GM23338 (cell line): Measurements from ENCODE around the gene COBL. TPM values are rescaled to one million over a fixed set of nuclear protein-coding genes. Genes with fewer than 3 reads are reported as not detected.

ENCODE experiments used
- ATAC-seq: fragments of 200-7000 bp; cut with Tn5 transposase; 3 replicates; pipeline ENCODE4 v1.9.1; 2020
- DNase-seq: peaks from one replicate; pipeline ENCODE4 v3.0.0-alpha.2; 2015; ENCODE audit warnings: low spot score
- H2AFZ ChIP-seq: fragments of 200-600 bp; sonication (generic); 2 replicates; pipeline ENCODE4 v1.8.0; 2016; ENCODE audit warnings: antibody characterized with exemption, mild to moderate bottlenecking, moderate library complexity
- H3F3A ChIP-seq: fragments of 200-600 bp; sonication (generic); replicated peaks from 2 replicates; pipeline ENCODE4 v1.8.0; 2017; ENCODE audit warnings: antibody characterized with exemption, mixed run types, low read depth
- H3K27ac ChIP-seq: fragments of 200-600 bp; sonication (generic); 2 replicates; pipeline ENCODE4 v1.6.1; 2016; ENCODE audit warnings: low read depth
- H3K27me3 ChIP-seq: fragments of 200-600 bp; sonication (generic); 2 replicates; pipeline ENCODE4 v1.8.0; 2016; ENCODE audit warnings: mild to moderate bottlenecking, mixed run types, moderate library complexity; ENCODE audit not compliant: insufficient read depth
- H3K36me3 ChIP-seq: fragments of 200-600 bp; sonication (generic); 2 replicates; pipeline ENCODE4 v1.8.0; 2016; ENCODE audit warnings: mild to moderate bottlenecking; ENCODE audit not compliant: insufficient read depth
- H3K4me1 ChIP-seq: fragments of 200-600 bp; sonication (generic); 2 replicates; pipeline ENCODE4 v1.8.0; 2016; ENCODE audit warnings: mild to moderate bottlenecking, moderate library complexity; ENCODE audit not compliant: insufficient read depth
- H3K4me2 ChIP-seq: fragments of 200-600 bp; sonication (generic); 2 replicates; pipeline ENCODE4 v1.7.1; 2017; ENCODE audit warnings: mixed run types
- H3K4me3 ChIP-seq: fragments of 200-600 bp; sonication (generic); 2 replicates; pipeline ENCODE4 v1.6.1; 2016; ENCODE audit warnings: mixed run types
- H3K79me2 ChIP-seq: fragments of 200-600 bp; sonication (generic); replicated peaks from 2 replicates; pipeline ENCODE4 v1.8.0; 2017; ENCODE audit warnings: mild to moderate bottlenecking; ENCODE audit not compliant: insufficient read depth
- H3K9me2 ChIP-seq: fragments of 200-600 bp; sonication (generic); 2 replicates; pipeline ENCODE4 v1.8.0; 2017; ENCODE audit not compliant: insufficient read depth
- H4K20me1 ChIP-seq: fragments of 200-600 bp; sonication (generic); replicated peaks from 2 replicates; pipeline ENCODE4 v1.8.0; 2017; ENCODE audit warnings: mild to moderate bottlenecking; ENCODE audit not compliant: insufficient read depth
- H3K27ac Mint-ChIP-seq: 2 replicates; pipeline ENCODE4 v1.8.0; 2020; ENCODE audit warnings: inconsistent platforms, mild to moderate bottlenecking, moderate library complexity, mixed read lengths
- H3K27me3 Mint-ChIP-seq: 3 replicates; pipeline ENCODE4 v1.8.0; 2022; ENCODE audit warnings: low read depth, mild to moderate bottlenecking, moderate library complexity, mixed read lengths, inconsistent platforms; ENCODE audit not compliant: insufficient read depth, poor library complexity
- H3K36me3 Mint-ChIP-seq: 3 replicates; pipeline ENCODE4 v1.8.0; 2021; ENCODE audit warnings: low read depth, mild to moderate bottlenecking, inconsistent platforms, moderate library complexity, mixed read lengths
- H3K4me1 Mint-ChIP-seq: 3 replicates; pipeline ENCODE4 v1.8.0; 2020; ENCODE audit warnings: mild to moderate bottlenecking, inconsistent platforms, mixed read lengths
- H3K4me3 Mint-ChIP-seq: 3 replicates; pipeline ENCODE4 v1.8.0; 2021; ENCODE audit warnings: moderate library complexity, mild to moderate bottlenecking, inconsistent platforms, mixed read lengths
- H3K9me3 Mint-ChIP-seq: 3 replicates; pipeline ENCODE4 v1.8.0; 2020; ENCODE audit warnings: moderate library complexity, mild to moderate bottlenecking, inconsistent platforms, mixed read lengths
- CREB1 ChIP-seq: fragments of 250-450 bp; sonication (Bioruptor Pico); IDR thresholded peaks from 2 replicates; pipeline ENCODE4 v1.5.0; 2020; ENCODE audit warnings: low read depth, mild to moderate bottlenecking, moderate library complexity
- EZH2 ChIP-seq: fragments of 200-600 bp; sonication (generic); IDR thresholded peaks from one replicate; pipeline ENCODE4 v1.8.0; 2017; ENCODE audit warnings: antibody characterized with exemption, mild to moderate bottlenecking, low read depth; ENCODE audit not compliant: unreplicated experiment
- EZH2phosphoT487 ChIP-seq: fragments of 200-600 bp; sonication (generic); IDR thresholded peaks from one replicate; pipeline ENCODE4 v1.8.1; 2018; ENCODE audit warnings: antibody characterized with exemption; ENCODE audit not compliant: unreplicated experiment
- JUNB ChIP-seq: IDR thresholded peaks from one replicate; pipeline ENCODE4 v1.6.1; 2016; ENCODE audit warnings: antibody characterized with exemption; ENCODE audit not compliant: unreplicated experiment
- NANOG ChIP-seq: IDR thresholded peaks from 2 replicates; pipeline ENCODE4 v1.6.1; 2016; ENCODE audit warnings: antibody characterized with exemption, borderline replicate concordance
- POLR2AphosphoS5 ChIP-seq: IDR thresholded peaks from 2 replicates; pipeline ENCODE4 v1.6.1; 2016; ENCODE audit warnings: antibody characterized with exemption, low read depth
- STAT1 ChIP-seq: IDR thresholded peaks from one replicate; pipeline ENCODE4 v1.6.1; 2016; ENCODE audit warnings: antibody characterized with exemption; ENCODE audit not compliant: unreplicated experiment
- ZNF114 ChIP-seq: fragments of 250-450 bp; sonication (Bioruptor Pico); IDR thresholded peaks from 2 replicates; pipeline ENCODE4 v1.5.0; 2020; ENCODE audit warnings: mild to moderate bottlenecking, moderate library complexity
- ZNF331 ChIP-seq: fragments of 250-450 bp; sonication (Bioruptor Pico); IDR thresholded peaks from 2 replicates; pipeline ENCODE4 v1.5.0; 2020; ENCODE audit warnings: low read depth, mild to moderate bottlenecking, moderate library complexity
- polyA plus RNA-seq: library from polyadenylated mRNA; unstranded; fragments of >200 nt; fragmentation: Nextera tagmentation; extraction: Ambion mirVana; gene quantifications from 2 replicates; pipeline ENCODE4 v1.2.1, GENCODE V29; 2016
- total RNA-seq: library from RNA; depleted of rRNA; stranded (reverse); fragments of >200 nt; shearing (Covaris generic); gene quantifications from 2 replicates; pipeline ENCODE4 v1.2.3, GENCODE V29; 2014
- TF ChIP-seq, protein P1 (sequence below): IDR thresholded peaks from 2 replicates; pipeline ENCODE4 v1.6.1; 2016; ENCODE audit warnings: antibody characterized with exemption
- TF ChIP-seq, protein P2 (sequence below): fragments of 250-450 bp; sonication (Bioruptor Pico); IDR thresholded peaks from 2 replicates; pipeline ENCODE4 v1.5.0; 2020; ENCODE audit warnings: mild to moderate bottlenecking, moderate library complexity
- TF ChIP-seq, protein P3 (sequence below), 2 experiments: fragments of 200-600 bp in 1 of 2; sonication (generic) in 1 of 2; conservative IDR thresholded peaks; 2 replicates each; pipeline versions ENCODE4 v1.5.1 to v1.6.1; 2016 to 2017; ENCODE audit warnings: antibody characterized with exemption in 2 of 2, low read depth in 2 of 2, mild to moderate bottlenecking in 2 of 2, moderate library complexity in 1 of 2
- TF ChIP-seq, protein P4 (sequence below): IDR thresholded peaks from one replicate; pipeline ENCODE4 v1.6.1; 2018; ENCODE audit warnings: antibody characterized with exemption; ENCODE audit not compliant: unreplicated experiment

The COBL gene
- total and polyA plus RNA-seq, 2 experiments from 2014 or later, result 18.3 to 51.9 TPM

DNA sequence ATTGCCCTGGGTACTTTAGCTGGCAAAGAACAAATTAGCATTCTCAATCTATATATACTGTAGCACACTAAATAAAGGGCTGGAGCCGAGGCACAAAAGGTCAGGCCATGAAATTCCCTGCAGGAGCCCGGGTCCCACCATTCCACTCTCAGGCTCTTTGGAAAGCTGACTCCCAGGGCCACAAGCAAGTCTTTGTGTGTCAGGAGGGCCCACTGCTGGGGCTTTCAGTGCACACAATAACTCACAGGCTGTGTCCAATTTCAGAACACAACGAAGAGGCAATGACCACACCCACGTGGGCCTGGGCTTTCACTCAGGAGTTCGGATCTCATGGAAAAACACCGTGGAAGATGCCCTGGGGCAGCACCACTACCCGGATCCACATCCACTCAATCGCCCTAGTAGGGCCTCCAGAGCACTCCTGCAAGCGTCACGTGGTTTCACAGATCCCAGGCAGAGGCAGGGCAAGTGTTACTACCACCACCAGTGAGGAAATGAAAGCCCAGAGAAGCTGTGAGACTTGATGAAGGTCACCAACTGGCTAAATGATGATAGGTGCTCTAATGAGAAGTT, 60.3 kb downstream of the COBL start:
- Histone ChIP-seq H3K79me2 (peaks cover 91% of the 10 kb centered on the region), H3K27ac (peak overlapping the region; percentile 41; the same call in 1 of the 2 replicates), H3K4me3 (no peak overlapping the region), H4K20me1 (peaks cover 10% of the 10 kb centered on the region), H3F3A (no peaks in the 10 kb centered on the region), H3K27me3 (no peaks in the 10 kb centered on the region), H3K36me3 (no peaks in the 10 kb centered on the region), H3K9me2 (no peaks in the 10 kb centered on the region), H2AFZ (no peak overlapping the region), H3K4me1 (peaks cover 5% of the 10 kb centered on the region), H3K4me2 (no peak overlapping the region; the same call in 1 of the 2 replicates)
- DNase-seq, result no peak
- H3K4me3 Mint-ChIP-seq, result no peak overlapping the region
- H3K9me3 Mint-ChIP-seq, result no peaks in the 10 kb centered on the region
- peak; percentile 66 for ATAC-seq
- TF ChIP-seq POLR2AphosphoS5, result no peak
- TF ChIP-seq STAT1, result no peak
- no peak for TF ChIP-seq JUNB
- TF ChIP-seq NANOG, result no peak
- TF ChIP-seq EZH2phosphoT487, result no peak
- TF ChIP-seq, protein P1, sequence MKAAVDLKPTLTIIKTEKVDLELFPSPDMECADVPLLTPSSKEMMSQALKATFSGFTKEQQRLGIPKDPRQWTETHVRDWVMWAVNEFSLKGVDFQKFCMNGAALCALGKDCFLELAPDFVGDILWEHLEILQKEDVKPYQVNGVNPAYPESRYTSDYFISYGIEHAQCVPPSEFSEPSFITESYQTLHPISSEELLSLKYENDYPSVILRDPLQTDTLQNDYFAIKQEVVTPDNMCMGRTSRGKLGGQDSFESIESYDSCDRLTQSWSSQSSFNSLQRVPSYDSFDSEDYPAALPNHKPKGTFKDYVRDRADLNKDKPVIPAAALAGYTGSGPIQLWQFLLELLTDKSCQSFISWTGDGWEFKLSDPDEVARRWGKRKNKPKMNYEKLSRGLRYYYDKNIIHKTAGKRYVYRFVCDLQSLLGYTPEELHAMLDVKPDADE, result no peak
- TF ChIP-seq, protein P2, sequence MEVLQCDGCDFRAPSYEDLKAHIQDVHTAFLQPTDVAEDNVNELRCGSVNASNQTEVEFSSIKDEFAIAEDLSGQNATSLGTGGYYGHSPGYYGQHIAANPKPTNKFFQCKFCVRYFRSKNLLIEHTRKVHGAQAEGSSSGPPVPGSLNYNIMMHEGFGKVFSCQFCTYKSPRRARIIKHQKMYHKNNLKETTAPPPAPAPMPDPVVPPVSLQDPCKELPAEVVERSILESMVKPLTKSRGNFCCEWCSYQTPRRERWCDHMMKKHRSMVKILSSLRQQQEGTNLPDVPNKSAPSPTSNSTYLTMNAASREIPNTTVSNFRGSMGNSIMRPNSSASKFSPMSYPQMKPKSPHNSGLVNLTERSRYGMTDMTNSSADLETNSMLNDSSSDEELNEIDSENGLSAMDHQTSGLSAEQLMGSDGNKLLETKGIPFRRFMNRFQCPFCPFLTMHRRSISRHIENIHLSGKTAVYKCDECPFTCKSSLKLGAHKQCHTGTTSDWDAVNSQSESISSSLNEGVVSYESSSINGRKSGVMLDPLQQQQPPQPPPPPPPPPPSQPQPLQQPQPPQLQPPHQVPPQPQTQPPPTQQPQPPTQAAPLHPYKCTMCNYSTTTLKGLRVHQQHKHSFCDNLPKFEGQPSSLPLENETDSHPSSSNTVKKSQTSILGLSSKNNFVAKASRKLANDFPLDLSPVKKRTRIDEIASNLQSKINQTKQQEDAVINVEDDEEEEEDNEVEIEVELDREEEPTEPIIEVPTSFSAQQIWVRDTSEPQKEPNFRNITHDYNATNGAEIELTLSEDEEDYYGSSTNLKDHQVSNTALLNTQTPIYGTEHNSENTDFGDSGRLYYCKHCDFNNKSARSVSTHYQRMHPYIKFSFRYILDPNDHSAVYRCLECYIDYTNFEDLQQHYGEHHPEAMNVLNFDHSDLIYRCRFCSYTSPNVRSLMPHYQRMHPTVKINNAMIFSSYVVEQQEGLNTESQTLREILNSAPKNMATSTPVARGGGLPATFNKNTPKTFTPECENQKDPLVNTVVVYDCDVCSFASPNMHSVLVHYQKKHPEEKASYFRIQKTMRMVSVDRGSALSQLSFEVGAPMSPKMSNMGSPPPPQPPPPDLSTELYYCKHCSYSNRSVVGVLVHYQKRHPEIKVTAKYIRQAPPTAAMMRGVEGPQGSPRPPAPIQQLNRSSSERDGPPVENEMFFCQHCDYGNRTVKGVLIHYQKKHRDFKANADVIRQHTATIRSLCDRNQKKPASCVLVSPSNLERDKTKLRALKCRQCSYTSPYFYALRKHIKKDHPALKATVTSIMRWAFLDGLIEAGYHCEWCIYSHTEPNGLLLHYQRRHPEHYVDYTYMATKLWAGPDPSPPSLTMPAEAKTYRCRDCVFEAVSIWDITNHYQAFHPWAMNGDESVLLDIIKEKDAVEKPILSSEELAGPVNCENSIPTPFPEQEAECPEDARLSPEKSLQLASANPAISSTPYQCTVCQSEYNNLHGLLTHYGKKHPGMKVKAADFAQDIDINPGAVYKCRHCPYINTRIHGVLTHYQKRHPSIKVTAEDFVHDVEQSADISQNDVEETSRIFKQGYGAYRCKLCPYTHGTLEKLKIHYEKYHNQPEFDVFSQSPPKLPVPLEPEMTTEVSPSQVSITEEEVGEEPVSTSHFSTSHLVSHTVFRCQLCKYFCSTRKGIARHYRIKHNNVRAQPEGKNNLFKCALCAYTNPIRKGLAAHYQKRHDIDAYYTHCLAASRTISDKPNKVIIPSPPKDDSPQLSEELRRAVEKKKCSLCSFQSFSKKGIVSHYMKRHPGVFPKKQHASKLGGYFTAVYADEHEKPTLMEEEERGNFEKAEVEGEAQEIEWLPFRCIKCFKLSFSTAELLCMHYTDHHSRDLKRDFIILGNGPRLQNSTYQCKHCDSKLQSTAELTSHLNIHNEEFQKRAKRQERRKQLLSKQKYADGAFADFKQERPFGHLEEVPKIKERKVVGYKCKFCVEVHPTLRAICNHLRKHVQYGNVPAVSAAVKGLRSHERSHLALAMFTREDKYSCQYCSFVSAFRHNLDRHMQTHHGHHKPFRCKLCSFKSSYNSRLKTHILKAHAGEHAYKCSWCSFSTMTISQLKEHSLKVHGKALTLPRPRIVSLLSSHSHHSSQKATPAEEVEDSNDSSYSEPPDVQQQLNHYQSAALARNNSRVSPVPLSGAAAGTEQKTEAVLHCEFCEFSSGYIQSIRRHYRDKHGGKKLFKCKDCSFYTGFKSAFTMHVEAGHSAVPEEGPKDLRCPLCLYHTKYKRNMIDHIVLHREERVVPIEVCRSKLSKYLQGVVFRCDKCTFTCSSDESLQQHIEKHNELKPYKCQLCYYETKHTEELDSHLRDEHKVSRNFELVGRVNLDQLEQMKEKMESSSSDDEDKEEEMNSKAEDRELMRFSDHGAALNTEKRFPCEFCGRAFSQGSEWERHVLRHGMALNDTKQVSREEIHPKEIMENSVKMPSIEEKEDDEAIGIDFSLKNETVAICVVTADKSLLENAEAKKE (CRISPR knock-in tag), result no peak
- TF ChIP-seq ZNF331, result no peak
- TF ChIP-seq, protein P3, sequence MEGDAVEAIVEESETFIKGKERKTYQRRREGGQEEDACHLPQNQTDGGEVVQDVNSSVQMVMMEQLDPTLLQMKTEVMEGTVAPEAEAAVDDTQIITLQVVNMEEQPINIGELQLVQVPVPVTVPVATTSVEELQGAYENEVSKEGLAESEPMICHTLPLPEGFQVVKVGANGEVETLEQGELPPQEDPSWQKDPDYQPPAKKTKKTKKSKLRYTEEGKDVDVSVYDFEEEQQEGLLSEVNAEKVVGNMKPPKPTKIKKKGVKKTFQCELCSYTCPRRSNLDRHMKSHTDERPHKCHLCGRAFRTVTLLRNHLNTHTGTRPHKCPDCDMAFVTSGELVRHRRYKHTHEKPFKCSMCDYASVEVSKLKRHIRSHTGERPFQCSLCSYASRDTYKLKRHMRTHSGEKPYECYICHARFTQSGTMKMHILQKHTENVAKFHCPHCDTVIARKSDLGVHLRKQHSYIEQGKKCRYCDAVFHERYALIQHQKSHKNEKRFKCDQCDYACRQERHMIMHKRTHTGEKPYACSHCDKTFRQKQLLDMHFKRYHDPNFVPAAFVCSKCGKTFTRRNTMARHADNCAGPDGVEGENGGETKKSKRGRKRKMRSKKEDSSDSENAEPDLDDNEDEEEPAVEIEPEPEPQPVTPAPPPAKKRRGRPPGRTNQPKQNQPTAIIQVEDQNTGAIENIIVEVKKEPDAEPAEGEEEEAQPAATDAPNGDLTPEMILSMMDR (conservative IDR thresholded peaks at IDR 0.05; ENCODE audit: low read depth in 2 of 2), result no peak
- no peak for TF ChIP-seq ZNF114
- no peak for TF ChIP-seq EZH2
- TF ChIP-seq, protein P4, sequence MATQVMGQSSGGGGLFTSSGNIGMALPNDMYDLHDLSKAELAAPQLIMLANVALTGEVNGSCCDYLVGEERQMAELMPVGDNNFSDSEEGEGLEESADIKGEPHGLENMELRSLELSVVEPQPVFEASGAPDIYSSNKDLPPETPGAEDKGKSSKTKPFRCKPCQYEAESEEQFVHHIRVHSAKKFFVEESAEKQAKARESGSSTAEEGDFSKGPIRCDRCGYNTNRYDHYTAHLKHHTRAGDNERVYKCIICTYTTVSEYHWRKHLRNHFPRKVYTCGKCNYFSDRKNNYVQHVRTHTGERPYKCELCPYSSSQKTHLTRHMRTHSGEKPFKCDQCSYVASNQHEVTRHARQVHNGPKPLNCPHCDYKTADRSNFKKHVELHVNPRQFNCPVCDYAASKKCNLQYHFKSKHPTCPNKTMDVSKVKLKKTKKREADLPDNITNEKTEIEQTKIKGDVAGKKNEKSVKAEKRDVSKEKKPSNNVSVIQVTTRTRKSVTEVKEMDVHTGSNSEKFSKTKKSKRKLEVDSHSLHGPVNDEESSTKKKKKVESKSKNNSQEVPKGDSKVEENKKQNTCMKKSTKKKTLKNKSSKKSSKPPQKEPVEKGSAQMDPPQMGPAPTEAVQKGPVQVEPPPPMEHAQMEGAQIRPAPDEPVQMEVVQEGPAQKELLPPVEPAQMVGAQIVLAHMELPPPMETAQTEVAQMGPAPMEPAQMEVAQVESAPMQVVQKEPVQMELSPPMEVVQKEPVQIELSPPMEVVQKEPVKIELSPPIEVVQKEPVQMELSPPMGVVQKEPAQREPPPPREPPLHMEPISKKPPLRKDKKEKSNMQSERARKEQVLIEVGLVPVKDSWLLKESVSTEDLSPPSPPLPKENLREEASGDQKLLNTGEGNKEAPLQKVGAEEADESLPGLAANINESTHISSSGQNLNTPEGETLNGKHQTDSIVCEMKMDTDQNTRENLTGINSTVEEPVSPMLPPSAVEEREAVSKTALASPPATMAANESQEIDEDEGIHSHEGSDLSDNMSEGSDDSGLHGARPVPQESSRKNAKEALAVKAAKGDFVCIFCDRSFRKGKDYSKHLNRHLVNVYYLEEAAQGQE, result no peak
- no peak for TF ChIP-seq CREB1
- no peak overlapping the region; the same call in 1 of the 2 replicates for H3K27ac Mint-ChIP-seq
- no peaks in the 10 kb centered on the region for H3K27me3 Mint-ChIP-seq
- H3K36me3 Mint-ChIP-seq, result no peaks in the 10 kb centered on the region
- H3K4me1 Mint-ChIP-seq, result peaks cover 13% of the 10 kb centered on the region
